ENCODE measurements around the gene GJC1.

The GJC1 gene

GRCh38 chr17:44775838-44776621, 54.1 kb downstream of the GJC1 start:
- no peak for DNase-seq

GRCh38 chr17:44775136-44775837, 54.8 kb downstream of the GJC1 start:
- peak; percentile 99 for DNase-seq

- DNase-seq: peak; percentile 98
These were observed 55.6 kb downstream of the GJC1 start for GRCh38 chr17:44774271-44775135.

GRCh38 chr17:44773140-44773539, 56.9 kb downstream of the GJC1 start:
- DNase-seq: no peak

- DNase-seq: no peak
These were observed 57.6 kb downstream of the GJC1 start for GRCh38 chr17:44772308-44773045.

GRCh38 chr17:44770166-44770925, 59.7 kb downstream of the GJC1 start:
- DNase-seq: no peak

GRCh38 chr17:44769647-44770084, 60.4 kb downstream of the GJC1 start:
- no peak for DNase-seq

- DNase-seq: no peak
These were observed 60.9 kb downstream of the GJC1 start for GRCh38 chr17:44769230-44769629.

GRCh38 chr17:44768505-44769142, 61.5 kb downstream of the GJC1 start:
- no peak for DNase-seq

GRCh38 chr17:44767493-44767892, 62.6 kb downstream of the GJC1 start:
- no peak for DNase-seq

- no peak for DNase-seq
These were observed 63.6 kb downstream of the GJC1 start for GRCh38 chr17:44766409-44767038.

- no peak for DNase-seq
These were observed 64.1 kb downstream of the GJC1 start for GRCh38 chr17:44765965-44766364.

GRCh38 chr17:44763170-44763569, 66.9 kb downstream of the GJC1 start:
- DNase-seq: no peak

- DNase-seq: no peak
These were observed 67.9 kb downstream of the GJC1 start for GRCh38 chr17:44761932-44762810.

GRCh38 chr17:44760474-44761308, 69.4 kb downstream of the GJC1 start:
- no peak for DNase-seq

- no peak for DNase-seq
These were observed 70.2 kb downstream of the GJC1 start for GRCh38 chr17:44759916-44760243.

GRCh38 chr17:44759086-44759915, 70.8 kb downstream of the GJC1 start:
- no peak for DNase-seq
